Cardiac muscle cell (in vitro differentiated cells and primary cell): Measurements from ENCODE around the gene JPH2. TPM values are rescaled to one million over a fixed set of nuclear protein-coding genes. Genes with fewer than 3 reads are reported as not detected.

Experiments used
- DNase-seq, 2 donors: peaks; one replicate each; pipeline versions ENCODE4 v3.0.0 to v3.0.0-alpha.2; 2010 to 2017; ENCODE audit warnings: low read depth in 1 of 2, low spot score in 1 of 2
- H3K27ac ChIP-seq: fragments of 200-600 bp; sonication (generic); 2 replicates; pipeline ENCODE4 v1.5.1; 2016
- H3K27me3 ChIP-seq: fragments of 200-600 bp; sonication (generic); 2 replicates; pipeline ENCODE4 v1.6.0; 2016; ENCODE audit warnings: control low read depth
- H3K36me3 ChIP-seq: fragments of 200-600 bp; sonication (generic); 2 replicates; pipeline ENCODE4 v1.5.1; 2016; ENCODE audit warnings: control low read depth
- H3K4me1 ChIP-seq: fragments of 200-600 bp; sonication (generic); 2 replicates; pipeline ENCODE4 v1.8.1; 2017; ENCODE audit warnings: low read depth, mild to moderate bottlenecking, mixed run types
- H3K4me3 ChIP-seq: fragments of 200-600 bp; sonication (generic); 2 replicates; pipeline ENCODE4 v1.5.1; 2016; ENCODE audit warnings: mild to moderate bottlenecking
- H3K9me3 ChIP-seq: fragments of 200-600 bp; sonication (generic); 2 replicates; pipeline ENCODE4 v1.5.1; 2017; ENCODE audit warnings: low read depth, mild to moderate bottlenecking, control low read depth
- CTCF ChIP-seq: IDR thresholded peaks from 2 replicates; pipeline ENCODE4 v1.5.1; 2012; ENCODE audit warnings: low read depth, mild to moderate bottlenecking, low read length
- polyA plus RNA-seq: library from polyadenylated mRNA; unstranded; fragments of >200 nt; fragmentation: Nextera tagmentation; extraction: Ambion mirVana; gene quantifications from 2 replicates; pipeline ENCODE4 v1.2.1, GENCODE V29; 2016
- total RNA-seq: library from RNA; depleted of rRNA; stranded (reverse); fragments of >200 nt; gene quantifications from 2 replicates; pipeline ENCODE4 v1.2.3, GENCODE V29; 2016

JPH2 gene
- total and polyA plus RNA-seq, 2 experiments from 2014 or later, result 97.2 to 205 TPM

- H3K36me3 ChIP-seq, result no peaks in the 10 kb centered on the region
- no peak for TF ChIP-seq CTCF
- no peaks in the 10 kb centered on the region for H3K27me3 ChIP-seq
- no peak overlapping the region for H3K27ac ChIP-seq
- no peaks in the 10 kb centered on the region for H3K9me3 ChIP-seq
- DNase-seq, result no peak
- no peaks in the 10 kb centered on the region for H3K4me1 ChIP-seq
- no peak overlapping the region for H3K4me3 ChIP-seq
These were observed 115.4 kb downstream of the JPH2 start for GRCh38 chr20:44071526-44072111.

DNA sequence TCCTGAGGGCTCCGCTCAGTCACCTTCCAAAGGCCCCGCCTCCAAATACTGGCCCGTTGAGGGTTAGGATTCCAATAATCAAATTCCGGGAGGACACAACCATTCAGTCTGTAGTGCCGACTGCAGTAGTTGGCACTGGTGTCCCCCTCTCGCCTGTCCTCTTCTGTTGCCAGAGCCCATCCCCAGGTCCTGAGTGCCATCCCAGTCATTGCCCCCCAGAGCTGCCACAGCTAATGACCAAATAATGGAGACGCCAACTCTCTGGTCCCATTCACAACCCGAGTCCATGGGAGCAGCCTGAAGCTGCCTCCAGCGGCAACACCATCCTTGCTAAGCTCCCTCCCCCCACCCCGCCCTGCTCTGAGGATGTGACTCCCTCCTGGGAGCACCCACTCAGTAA, 115.9 kb downstream of the JPH2 start:
- H3K27me3 ChIP-seq, result no peaks in the 10 kb centered on the region

DNA sequence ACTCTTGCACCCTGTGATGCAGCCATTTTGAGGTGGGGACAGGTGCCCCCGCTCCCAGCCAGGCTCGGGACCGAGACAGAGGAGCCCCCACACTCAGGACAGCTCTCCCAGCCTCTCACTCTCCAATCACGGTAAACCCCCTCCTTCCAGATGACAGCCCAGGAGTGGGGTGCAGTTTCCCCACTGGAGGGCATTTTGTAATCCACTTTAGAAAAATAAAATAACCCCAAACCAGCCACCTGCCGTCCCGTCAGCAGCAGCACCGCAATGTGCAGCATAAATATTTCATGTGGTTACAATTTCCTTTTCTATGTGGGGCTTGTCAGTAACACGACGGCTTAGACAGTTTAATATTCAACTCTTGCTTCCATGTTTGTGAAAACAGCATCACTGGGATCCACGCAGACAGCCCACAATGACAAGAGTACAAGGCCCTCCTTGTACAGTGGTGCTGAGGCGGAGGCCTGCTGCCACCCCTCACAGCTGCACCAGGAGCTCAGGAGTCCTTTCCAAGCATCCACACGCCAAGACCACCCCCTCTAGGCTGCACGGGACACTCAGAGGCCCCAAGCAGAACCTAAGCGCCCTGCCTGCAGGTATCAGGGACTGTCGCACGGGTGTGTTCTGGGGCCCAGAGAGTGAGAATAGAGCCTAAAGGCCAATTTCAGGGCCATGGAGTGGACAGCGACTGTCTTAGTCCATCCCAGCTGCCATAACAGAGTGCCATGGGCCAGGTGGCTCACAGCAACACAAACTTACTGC, 116.7 kb downstream of the JPH2 start:
- no peak for TF ChIP-seq CTCF
- no peaks in the 10 kb centered on the region for H3K4me1 ChIP-seq
- no peaks in the 10 kb centered on the region for H3K27me3 ChIP-seq
- no peaks in the 10 kb centered on the region for H3K9me3 ChIP-seq
- no peak overlapping the region for H3K27ac ChIP-seq
- no peak overlapping the region for H3K4me3 ChIP-seq
- no peaks in the 10 kb centered on the region for H3K36me3 ChIP-seq
- no peak for DNase-seq

More for the DNA sequence above, 115.9 kb downstream of the JPH2 start:
- Histone ChIP-seq H3K9me3 (no peaks in the 10 kb centered on the region), H3K4me3 (no peak overlapping the region), H3K4me1 (no peaks in the 10 kb centered on the region), H3K36me3 (no peaks in the 10 kb centered on the region), H3K27ac (no peak overlapping the region)
- no peak for TF ChIP-seq CTCF
- no peak for DNase-seq

DNA sequence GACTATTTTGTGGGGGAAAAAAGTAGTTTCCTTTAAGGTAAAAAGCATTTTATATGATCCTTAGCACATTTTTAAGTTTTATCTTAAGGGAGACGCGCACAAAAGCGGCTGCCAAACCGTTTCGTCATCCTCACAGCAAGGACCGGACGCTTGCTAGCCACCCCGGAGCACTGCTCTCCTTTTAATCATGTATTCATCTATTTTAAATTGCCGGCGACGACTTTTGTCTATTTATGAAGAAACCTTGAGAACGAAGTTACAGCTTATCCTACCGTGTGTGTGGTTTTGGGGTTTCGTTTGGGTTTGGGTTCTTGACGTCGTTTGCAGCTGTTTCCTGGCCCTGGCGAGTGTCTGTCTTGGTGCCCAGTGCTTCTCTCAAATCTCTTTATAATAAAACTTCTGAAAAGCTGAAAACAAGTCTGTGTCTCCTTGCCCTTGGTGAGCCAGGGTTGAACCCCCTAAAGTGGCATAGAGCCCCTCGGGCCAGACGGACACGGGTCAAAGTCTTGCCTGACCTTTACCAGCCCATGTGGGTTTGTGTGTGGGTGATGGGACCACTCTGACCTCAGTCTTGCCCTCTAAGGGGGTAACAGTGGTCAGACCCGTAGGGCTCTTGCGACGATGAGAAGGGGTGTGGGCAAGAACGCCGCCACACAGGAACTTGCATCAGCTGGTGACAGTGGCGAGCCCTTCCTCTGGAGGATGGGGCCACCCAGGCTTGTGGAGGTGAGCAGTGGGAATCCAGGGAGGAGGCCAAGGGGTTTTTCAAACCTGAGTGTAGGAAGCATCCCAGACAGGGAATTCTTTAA, 117.6 kb downstream of the JPH2 start:
- Histone ChIP-seq H3K27me3 (no peaks in the 10 kb centered on the region), H3K4me1 (no peaks in the 10 kb centered on the region), H3K9me3 (no peaks in the 10 kb centered on the region), H3K27ac (no peak overlapping the region), H3K36me3 (no peaks in the 10 kb centered on the region), H3K4me3 (no peak overlapping the region)
- TF ChIP-seq CTCF, result no peak
- DNase-seq, result peak in 1 of 2 donors; percentile 34

DNA sequence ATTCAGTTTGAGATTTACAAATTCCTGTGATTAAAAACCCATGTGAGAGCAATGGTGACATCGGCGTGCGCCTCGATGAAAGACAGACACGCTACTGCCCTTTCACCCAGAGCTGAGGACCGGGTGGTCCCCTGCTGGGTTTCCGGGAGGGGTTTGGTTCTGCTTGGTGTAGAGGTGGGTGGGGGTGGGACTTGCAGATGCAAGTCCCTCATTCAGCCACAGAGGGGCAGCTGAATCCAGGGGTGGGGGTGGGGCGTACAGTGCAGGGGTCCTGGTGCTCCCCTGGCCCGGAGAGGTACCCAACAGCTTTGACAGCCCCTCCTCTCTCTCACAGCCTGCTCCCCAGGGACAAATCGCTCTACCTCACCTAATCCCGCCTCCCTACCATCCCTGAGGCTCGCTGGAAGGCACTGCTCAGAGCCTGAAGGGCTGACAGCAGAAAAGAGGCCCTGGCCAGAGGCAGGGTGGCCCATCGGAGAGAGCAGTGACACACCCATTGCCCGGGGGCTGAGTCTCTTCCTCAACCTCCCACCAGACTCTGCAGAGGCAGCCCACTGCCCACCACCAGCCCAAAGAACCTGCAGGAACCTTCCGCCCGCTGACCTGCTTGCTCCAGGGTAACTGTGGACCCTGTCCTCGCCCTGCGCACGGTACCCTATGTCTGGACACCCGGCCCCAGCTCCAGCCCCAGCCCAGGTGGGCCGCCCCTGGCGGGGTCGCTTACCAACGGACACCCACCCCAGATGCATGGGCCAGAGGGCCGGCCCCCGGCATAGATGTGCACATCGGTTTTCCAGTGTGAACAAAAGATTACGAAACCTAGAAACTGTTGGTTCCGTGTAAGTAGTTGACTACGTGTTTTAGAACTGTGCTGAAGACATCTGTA, 118.4 kb downstream of the JPH2 start:
- no peaks in the 10 kb centered on the region for H3K4me1 ChIP-seq
- peak; percentile 12 for TF ChIP-seq CTCF
- H3K27ac ChIP-seq, result no peak overlapping the region
- no peaks in the 10 kb centered on the region for H3K9me3 ChIP-seq
- DNase-seq, result no peak
- no peak overlapping the region for H3K4me3 ChIP-seq
- H3K36me3 ChIP-seq, result no peaks in the 10 kb centered on the region
- H3K27me3 ChIP-seq, result no peaks in the 10 kb centered on the region
